Measurements from ENCODE around the gene ZFPM1. TPM values are rescaled to one million over a fixed set of nuclear protein-coding genes. Genes with fewer than 3 reads are reported as not detected.

The ZFPM1 gene
- total RNA-seq, 1 experiment from 2014 or later: 14.6 TPM

DNA sequence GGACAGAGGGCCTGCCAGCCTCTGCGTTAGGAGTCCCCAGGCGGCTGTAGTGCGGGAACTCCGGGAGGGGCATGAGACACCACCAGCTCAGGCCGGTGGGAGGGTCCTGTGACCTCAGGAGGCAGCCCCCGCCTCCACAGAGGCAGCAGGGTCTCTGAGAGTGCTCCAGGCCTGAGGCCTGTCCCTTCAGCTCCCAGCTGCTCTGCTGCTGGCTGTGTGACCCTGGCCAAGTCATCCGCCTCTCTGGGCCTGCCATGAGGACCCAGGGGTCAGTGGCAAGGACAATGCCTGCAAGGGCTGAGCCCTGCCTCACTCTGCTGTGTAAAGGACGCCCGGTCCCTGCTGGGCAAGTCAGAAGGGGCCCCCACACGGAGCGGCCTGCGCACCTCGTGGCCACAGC, 27.1 kb upstream of the ZFPM1 start:
- H3K4me1 ChIP-seq (ENCODE audit: control insufficient read depth in 1 of 2, insufficient read depth in 2 of 2, low read length in 2 of 2): no peaks in the 10 kb centered on the region
- H3K79me2 ChIP-seq (ENCODE audit: insufficient read depth, low read length): no peaks in the 10 kb centered on the region
- no peak overlapping the region for H3K27ac ChIP-seq (ENCODE audit: low read depth, low read length)
- ATAC-seq (no peak), DNase-seq (ENCODE audit: low read depth, low spot score) (no peak)
- H3K9ac ChIP-seq (ENCODE audit: low read length): no peak overlapping the region
- intact Hi-C loops (cut with micrococcal nuclease): no loop called here
- no peak for TF ChIP-seq POLR2A (IDR thresholded peaks at IDR 0.05; ENCODE audit: borderline replicate concordance, extremely low read depth, insufficient read depth, insufficient read length)
- no peak for TF ChIP-seq POLR2AphosphoS5 (IDR thresholded peaks at IDR 0.05; ENCODE audit: low read depth, low read length)
- no peak for TF ChIP-seq EZH2 (IDR thresholded peaks at IDR 0.05)
- TF ChIP-seq EGR1 (IDR thresholded peaks at IDR 0.05; ENCODE audit: low read depth): no peak
- TF ChIP-seq EZH2phosphoT487 (IDR thresholded peaks at IDR 0.05; ENCODE audit: borderline replicate concordance): no peak
- TF ChIP-seq, protein P1, sequence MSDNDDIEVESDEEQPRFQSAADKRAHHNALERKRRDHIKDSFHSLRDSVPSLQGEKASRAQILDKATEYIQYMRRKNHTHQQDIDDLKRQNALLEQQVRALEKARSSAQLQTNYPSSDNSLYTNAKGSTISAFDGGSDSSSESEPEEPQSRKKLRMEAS (IDR thresholded peaks at IDR 0.05): no peak
- TF ChIP-seq SRF (IDR thresholded peaks at IDR 0.05; ENCODE audit: low read depth): no peak
- TF ChIP-seq ZNF274 (IDR thresholded peaks at IDR 0.05; ENCODE audit: low read depth, low read length): no peak
- no peak for TF ChIP-seq SP1 (IDR thresholded peaks at IDR 0.05; ENCODE audit: low read depth)
- TF ChIP-seq YY1 (IDR thresholded peaks at IDR 0.05; ENCODE audit: extremely low read depth, insufficient replicate concordance, low read depth, low read length): no peak
- TF ChIP-seq, protein P2, sequence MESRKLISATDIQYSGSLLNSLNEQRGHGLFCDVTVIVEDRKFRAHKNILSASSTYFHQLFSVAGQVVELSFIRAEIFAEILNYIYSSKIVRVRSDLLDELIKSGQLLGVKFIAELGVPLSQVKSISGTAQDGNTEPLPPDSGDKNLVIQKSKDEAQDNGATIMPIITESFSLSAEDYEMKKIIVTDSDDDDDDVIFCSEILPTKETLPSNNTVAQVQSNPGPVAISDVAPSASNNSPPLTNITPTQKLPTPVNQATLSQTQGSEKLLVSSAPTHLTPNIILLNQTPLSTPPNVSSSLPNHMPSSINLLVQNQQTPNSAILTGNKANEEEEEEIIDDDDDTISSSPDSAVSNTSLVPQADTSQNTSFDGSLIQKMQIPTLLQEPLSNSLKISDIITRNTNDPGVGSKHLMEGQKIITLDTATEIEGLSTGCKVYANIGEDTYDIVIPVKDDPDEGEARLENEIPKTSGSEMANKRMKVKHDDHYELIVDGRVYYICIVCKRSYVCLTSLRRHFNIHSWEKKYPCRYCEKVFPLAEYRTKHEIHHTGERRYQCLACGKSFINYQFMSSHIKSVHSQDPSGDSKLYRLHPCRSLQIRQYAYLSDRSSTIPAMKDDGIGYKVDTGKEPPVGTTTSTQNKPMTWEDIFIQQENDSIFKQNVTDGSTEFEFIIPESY (IDR thresholded peaks at IDR 0.05; ENCODE audit: extremely low read depth, insufficient replicate concordance, low read length): no peak
- TF ChIP-seq, protein P3, sequence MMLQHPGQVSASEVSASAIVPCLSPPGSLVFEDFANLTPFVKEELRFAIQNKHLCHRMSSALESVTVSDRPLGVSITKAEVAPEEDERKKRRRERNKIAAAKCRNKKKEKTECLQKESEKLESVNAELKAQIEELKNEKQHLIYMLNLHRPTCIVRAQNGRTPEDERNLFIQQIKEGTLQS (IDR thresholded peaks at IDR 0.05): no peak
- TF ChIP-seq TCF7L2 (IDR thresholded peaks at IDR 0.05; ENCODE audit: borderline replicate concordance, extremely low read depth, insufficient read depth, insufficient read length): no peak
- TF ChIP-seq ELF1 (IDR thresholded peaks at IDR 0.05; ENCODE audit: borderline replicate concordance, low read depth): no peak
- no peak for TF ChIP-seq RAD21 (IDR thresholded peaks at IDR 0.05; ENCODE audit: low read depth)
- TF ChIP-seq CBX3 (IDR thresholded peaks at IDR 0.05; ENCODE audit: low read depth): no peak
- no peak overlapping the region for H3K4me2 ChIP-seq (ENCODE audit: low read length)
- H3K36me3 ChIP-seq (ENCODE audit: control insufficient read depth in 1 of 2, insufficient read depth in 2 of 2, low read length in 2 of 2): no peaks in the 10 kb centered on the region
- H3K27me3 ChIP-seq (ENCODE audit: insufficient read depth, low read length): no peaks in the 10 kb centered on the region
- no peaks in the 10 kb centered on the region for H3K9me3 ChIP-seq (ENCODE audit: control insufficient read depth in 1 of 2, insufficient read depth in 1 of 2, low read depth in 1 of 2, low read length in 2 of 2)
- H3K9me2 ChIP-seq (ENCODE audit: insufficient read depth): no peaks in the 10 kb centered on the region
- ChIA-PET POLR2A (no interaction called here), RAD21 (ENCODE audit: low non-redundant PET in 1 of 2, low total read pairs in 2 of 2, uncharacterized antibody in 2 of 2, unreplicated experiment in 2 of 2) (no interaction called here), CTCF (no interaction called here)
- H4K20me1 ChIP-seq (ENCODE audit: insufficient read depth): no peaks in the 10 kb centered on the region
- no TSS peak for BruUV-seq (replicated peaks)
- no peak overlapping the region for H2AFZ ChIP-seq (ENCODE audit: low read depth, low read length, poor library complexity, severe bottlenecking)
- no peak overlapping the region for H3K4me3 ChIP-seq (replicated peaks in 1 of 2; ENCODE audit: low read depth in 1 of 2, low read length in 2 of 2)

Measured in HCT116 (cell line).